ENCODE results near the gene CTIF.

CTIF gene

GRCh38 chr18:48575658-48576456 is 37.0 kb downstream of the CTIF start:
- DNase-seq = no peak

GRCh38 chr18:48576457-48576771 is 37.6 kb downstream of the CTIF start:
- DNase-seq = no peak

GRCh38 chr18:48577478-48578190 is 38.8 kb downstream of the CTIF start:
- no peak for DNase-seq

GRCh38 chr18:48578289-48578688 is 39.5 kb downstream of the CTIF start:
- no peak for DNase-seq

GRCh38 chr18:48580066-48580465 is 41.2 kb downstream of the CTIF start:
- DNase-seq = no peak

GRCh38 chr18:48580782-48581181 is 42.0 kb downstream of the CTIF start:
- no peak for DNase-seq

- DNase-seq = no peak
Observed at GRCh38 chr18:48581206-48581605, 42.4 kb downstream of the CTIF start.

- no peak for DNase-seq
Observed at GRCh38 chr18:48581941-48582340, 43.1 kb downstream of the CTIF start.

GRCh38 chr18:48582946-48583345 is 44.1 kb downstream of the CTIF start:
- DNase-seq = no peak

- DNase-seq = no peak
Observed at GRCh38 chr18:48583573-48583972, 44.7 kb downstream of the CTIF start.

- no peak for DNase-seq
Observed at GRCh38 chr18:48589797-48590519, 51.1 kb downstream of the CTIF start.

GRCh38 chr18:48590678-48591077 is 51.8 kb downstream of the CTIF start:
- DNase-seq = no peak

GRCh38 chr18:48592540-48593171 is 53.8 kb downstream of the CTIF start:
- DNase-seq = no peak

GRCh38 chr18:48594471-48595094 is 55.8 kb downstream of the CTIF start:
- DNase-seq = no peak

GRCh38 chr18:48595703-48596218 is 56.9 kb downstream of the CTIF start:
- DNase-seq = no peak

GRCh38 chr18:48597110-48597509 is 58.3 kb downstream of the CTIF start:
- DNase-seq = no peak

- DNase-seq = no peak
Observed at GRCh38 chr18:48597671-48598070, 58.8 kb downstream of the CTIF start.

- no peak for DNase-seq
Observed at GRCh38 chr18:48599391-48599790, 60.6 kb downstream of the CTIF start.

GRCh38 chr18:48600046-48600445 is 61.2 kb downstream of the CTIF start:
- no peak for DNase-seq

- no peak for DNase-seq
Observed at GRCh38 chr18:48600456-48601090, 61.7 kb downstream of the CTIF start.

GRCh38 chr18:48601343-48601742 is 62.5 kb downstream of the CTIF start:
- DNase-seq = no peak

- no peak for DNase-seq
Observed at GRCh38 chr18:48602759-48603390, 64.0 kb downstream of the CTIF start.

Measured in OCI-M1 (cell line).